Psoas muscle (tissue), 8 donors: Measurements from ENCODE around the gene CCDC187. TPM values are rescaled to one million over a fixed set of nuclear protein-coding genes. Genes with fewer than 3 reads are reported as not detected.

Experiments
- ATAC-seq, 4 donors: fragments of 200-7000 bp; cut with Tn5 transposase; one replicate each; pipeline ENCODE4 v1.9.1; 2020; ENCODE audit warnings: moderate library complexity in 3 of 4, mild to moderate bottlenecking in 2 of 4
- DNase-seq, 2 donors: peaks; one replicate each; pipeline ENCODE4 v3.0.0-alpha.2; 2020
- H3K27ac ChIP-seq: fragments of 200-600 bp; one replicate; pipeline ENCODE4 v1.8.0; 2022
- H3K27me3 ChIP-seq, 3 donors: fragments of 200-600 bp in 1 of 3; one replicate each; pipeline versions ENCODE4 v1.6.1 to v1.8.0; 2013 to 2022; ENCODE audit warnings: low read length in 2 of 3, mild to moderate bottlenecking in 2 of 3, moderate library complexity in 1 of 3; ENCODE audit not compliant: insufficient read depth in 3 of 3
- H3K36me3 ChIP-seq, 2 donors: fragments of 200-600 bp in 1 of 2; one replicate each; pipeline versions ENCODE4 v1.6.1 to v1.8.0; 2013 to 2022; ENCODE audit warnings: low read depth in 1 of 2, mild to moderate bottlenecking in 1 of 2, moderate library complexity in 1 of 2; ENCODE audit not compliant: insufficient read depth in 1 of 2
- H3K4me1 ChIP-seq: fragments of 200-600 bp; one replicate; pipeline ENCODE4 v1.8.0; 2022
- H3K4me3 ChIP-seq: fragments of 200-600 bp; one replicate; pipeline ENCODE4 v1.8.0; 2022; ENCODE audit warnings: mild to moderate bottlenecking
- H3K9me3 ChIP-seq: fragments of 200-600 bp; one replicate; pipeline ENCODE4 v1.8.0; 2022
- WGBS, 3 donors: extraction: QIAGEN DNeasy Blood & Tissue Kit; methylation state at CpG; one replicate each; pipeline versions ENCODE4 v1.1.6 to v1.1.7; 2013; 5-methylcytosine and 5-hydroxymethylcytosine counted together
- intact Hi-C, 2 donors: fragments of 100-400 bp; cut with DNase I; formaldehyde crosslinking; loops; one replicate each; pipeline versions ENCODE4 v1.11.0 to v1.14.2; 2022
- polyA plus RNA-seq, 3 donors: library from polyadenylated mRNA; stranded (reverse); fragments of 200-250 nt; gene quantifications; one replicate each; pipeline ENCODE4 v1.2.3, GENCODE V29; 2013
- total RNA-seq, 4 donors: library from RNA; stranded (reverse); fragmentation: NEBNext Ultra II Directional in 2 of 4; extraction: Animal tissue kit (Norgen Biotek cat#: 25700) in 2 of 4; gene quantifications; one replicate each; pipeline versions ENCODE4 v1.2.1 to v1.2.4, GENCODE V29; 2021 to 2023
- TF ChIP-seq, protein P1 (sequence below): fragments of 200-600 bp; IDR thresholded peaks from one replicate; pipeline ENCODE4 v1.8.0; 2022; ENCODE audit warnings: antibody characterized with exemption
- donor health status: healthy with polysubstance abuse.
- donor health status: DM: no; HTN: no; CAD: no; lungs with moderate emphysema.
- donor health status: Bipolar disorder and iron deficiency.
- donor health status: healthy.
- donor health status: DM: yes; HTN: yes; CAD: no.
- donor health status: DM: no; HTN: no; CAD: no.
- donor health status: DM: no; HTN: no; CAD: no.
- donor health status: DM: yes; HTN: yes; CAD: no.

The CCDC187 gene
- total and polyA plus RNA-seq, 7 donors = not detected

GRCh38 chr9:136201174-136201573, 102.7 kb downstream of the CCDC187 start:
- Histone ChIP-seq H3K9me3 (no peaks in the 10 kb centered on the region), H3K4me1 (no peaks in the 10 kb centered on the region), H3K36me3 (no peaks in the 10 kb centered on the region), H3K27me3 (peaks cover 0 to 95% (median 63%) of the 10 kb centered on the region in 3 donors), H3K4me3 (no peak overlapping the region), H3K27ac (no peak overlapping the region)
- 44 to 59% (median 48%) methylated on average over 13 of the region's 13 CpGs for WGBS, 3 donors
- ATAC-seq = no peak
- TF ChIP-seq, protein P1, sequence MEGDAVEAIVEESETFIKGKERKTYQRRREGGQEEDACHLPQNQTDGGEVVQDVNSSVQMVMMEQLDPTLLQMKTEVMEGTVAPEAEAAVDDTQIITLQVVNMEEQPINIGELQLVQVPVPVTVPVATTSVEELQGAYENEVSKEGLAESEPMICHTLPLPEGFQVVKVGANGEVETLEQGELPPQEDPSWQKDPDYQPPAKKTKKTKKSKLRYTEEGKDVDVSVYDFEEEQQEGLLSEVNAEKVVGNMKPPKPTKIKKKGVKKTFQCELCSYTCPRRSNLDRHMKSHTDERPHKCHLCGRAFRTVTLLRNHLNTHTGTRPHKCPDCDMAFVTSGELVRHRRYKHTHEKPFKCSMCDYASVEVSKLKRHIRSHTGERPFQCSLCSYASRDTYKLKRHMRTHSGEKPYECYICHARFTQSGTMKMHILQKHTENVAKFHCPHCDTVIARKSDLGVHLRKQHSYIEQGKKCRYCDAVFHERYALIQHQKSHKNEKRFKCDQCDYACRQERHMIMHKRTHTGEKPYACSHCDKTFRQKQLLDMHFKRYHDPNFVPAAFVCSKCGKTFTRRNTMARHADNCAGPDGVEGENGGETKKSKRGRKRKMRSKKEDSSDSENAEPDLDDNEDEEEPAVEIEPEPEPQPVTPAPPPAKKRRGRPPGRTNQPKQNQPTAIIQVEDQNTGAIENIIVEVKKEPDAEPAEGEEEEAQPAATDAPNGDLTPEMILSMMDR = no peak
- intact Hi-C loops = no loop called here
- DNase-seq = no peak

DNA sequence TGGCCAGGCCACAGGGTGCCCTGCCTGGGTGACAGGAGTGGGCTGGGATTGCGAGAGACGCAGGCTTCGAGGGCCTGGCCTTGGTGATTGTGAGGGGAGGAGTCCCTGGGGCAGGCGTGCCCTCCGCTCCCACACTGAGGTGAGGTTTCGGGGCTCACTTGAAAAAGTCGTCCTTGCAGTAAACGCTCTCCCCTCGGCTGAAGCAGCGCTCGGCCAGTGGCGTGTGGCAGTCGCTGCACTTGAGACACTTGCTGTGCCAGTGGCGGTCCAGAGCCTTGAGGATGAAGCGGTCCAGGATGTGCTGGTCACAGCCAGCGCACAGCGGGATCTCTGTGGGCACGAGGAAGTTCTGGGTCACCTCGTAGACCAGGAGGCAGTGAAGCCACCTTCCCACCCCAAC, 103.5 kb downstream of the CCDC187 start:
- TF ChIP-seq, protein P1 = no peak
- H3K9me3 ChIP-seq = no peaks in the 10 kb centered on the region
- intact Hi-C loops = no loop called here
- no peaks in the 10 kb centered on the region for H3K36me3 ChIP-seq
- H3K27me3 ChIP-seq = peaks cover 0 to 99% (median 62%) of the 10 kb centered on the region in 3 donors
- no peak overlapping the region for H3K4me3 ChIP-seq
- 41 to 51% (median 50%) methylated on average over 19 of the region's 19 CpGs for WGBS, 3 donors
- H3K27ac ChIP-seq = no peak overlapping the region
- ATAC-seq (no peak), DNase-seq (no peak)
- H3K4me1 ChIP-seq = no peaks in the 10 kb centered on the region

Other genes with a start within 250 kb of the CCDC187 start
- 10 to 100 TPM; 18.4 to 33.5 (median 28.0) TPM for gene NACC2, start 208.8 kb downstream of the CCDC187 start, total RNA-seq
- 10 to 100 TPM in 2 of 3 donors, 1 to 10 TPM in 1; 8.5 to 14.0 (median 10.4) TPM for gene NACC2, start 208.8 kb downstream of the CCDC187 start, polyA plus RNA-seq
- 10 to 100 TPM; 17.3 to 27.8 (median 22.5) TPM for gene TMEM250, start 185.2 kb downstream of the CCDC187 start, total RNA-seq
- gene TMEM250, start 185.2 kb downstream of the CCDC187 start, polyA plus RNA-seq = 10 to 100 TPM; 28.8 to 49.5 (median 41.3) TPM
- gene LHX3, start 99.0 kb downstream of the CCDC187 start, total RNA-seq = not detected
- gene LHX3, start 99.0 kb downstream of the CCDC187 start, polyA plus RNA-seq = not detected
- gene QSOX2, start 58.3 kb downstream of the CCDC187 start, total RNA-seq = 1 to 10 TPM; 3.8 to 6.7 (median 5.4) TPM
- gene QSOX2, start 58.3 kb downstream of the CCDC187 start, polyA plus RNA-seq = 1 to 10 TPM; 3.6 to 7.5 (median 5.6) TPM
- gene GPSM1, start 23.4 kb upstream of the CCDC187 start, total RNA-seq = 1 to 10 TPM; 1.3 to 2.3 (median 1.7) TPM
- gene GPSM1, start 23.4 kb upstream of the CCDC187 start, polyA plus RNA-seq = under 1 TPM; 0.34 to 0.96 (median 0.52) TPM
- gene DNLZ, start 59.6 kb upstream of the CCDC187 start, total RNA-seq = 10 to 100 TPM in 3 of 4 donors, 1 to 10 TPM in 1; 8.2 to 29.6 (median 21.1) TPM
- gene DNLZ, start 59.6 kb upstream of the CCDC187 start, polyA plus RNA-seq = 10 to 100 TPM; 18.5 to 40.7 (median 18.7) TPM
- 1 to 10 TPM in 1 of 4 donors, under 1 TPM in 3; 0.26 to 1.1 (median 0.71) TPM for gene CARD9, start 69.6 kb upstream of the CCDC187 start, total RNA-seq
- under 1 TPM; 0.39 to 0.56 (median 0.51) TPM for gene CARD9, start 69.6 kb upstream of the CCDC187 start, polyA plus RNA-seq
- gene SNAPC4, start 96.1 kb upstream of the CCDC187 start, total RNA-seq = 1 to 10 TPM; 3.5 to 4.9 (median 4.5) TPM
- 1 to 10 TPM; 3.1 to 6.5 (median 5.1) TPM for gene SNAPC4, start 96.1 kb upstream of the CCDC187 start, polyA plus RNA-seq
- 10 to 100 TPM; 16.0 to 39.0 (median 32.3) TPM for gene ENTR1, start 106.5 kb upstream of the CCDC187 start, total RNA-seq
- 10 to 100 TPM; 24.6 to 53.0 (median 45.4) TPM for gene ENTR1, start 106.5 kb upstream of the CCDC187 start, polyA plus RNA-seq
- gene PMPCA, start 106.6 kb upstream of the CCDC187 start, total RNA-seq = 10 to 100 TPM; 52.4 to 68.7 (median 60.6) TPM
- 100 to 1,000 TPM in 1 of 3 donors, 10 to 100 TPM in 2; 42.4 to 116 (median 97.5) TPM for gene PMPCA, start 106.6 kb upstream of the CCDC187 start, polyA plus RNA-seq
- gene INPP5E, start 135.8 kb upstream of the CCDC187 start, total RNA-seq = 1 to 10 TPM; 4.9 to 9.6 (median 7.4) TPM
- gene INPP5E, start 135.8 kb upstream of the CCDC187 start, polyA plus RNA-seq = 1 to 10 TPM; 4.7 to 5.3 (median 4.8) TPM
- gene SEC16A, start 178.9 kb upstream of the CCDC187 start, total RNA-seq = 10 to 100 TPM; 31.5 to 40.0 (median 37.0) TPM
- 10 to 100 TPM; 22.3 to 27.6 (median 26.1) TPM for gene SEC16A, start 178.9 kb upstream of the CCDC187 start, polyA plus RNA-seq
- gene NOTCH1, start 242.0 kb upstream of the CCDC187 start, total RNA-seq = 10 to 100 TPM in 3 of 4 donors, 1 to 10 TPM in 1; 8.7 to 15.4 (median 12.3) TPM
- 1 to 10 TPM; 1.8 to 3.8 (median 2.9) TPM for gene NOTCH1, start 242.0 kb upstream of the CCDC187 start, polyA plus RNA-seq